ENCODE measurements around the gene SUCO. TPM values are rescaled to one million over a fixed set of nuclear protein-coding genes. Genes with fewer than 3 reads are reported as not detected.

SUCO gene
- total and polyA plus RNA-seq, 2 donors (not counting 3 experiments of a cell fraction or from before 2014, with no cell fraction given): 5.1 to 27.2 TPM

DNA sequence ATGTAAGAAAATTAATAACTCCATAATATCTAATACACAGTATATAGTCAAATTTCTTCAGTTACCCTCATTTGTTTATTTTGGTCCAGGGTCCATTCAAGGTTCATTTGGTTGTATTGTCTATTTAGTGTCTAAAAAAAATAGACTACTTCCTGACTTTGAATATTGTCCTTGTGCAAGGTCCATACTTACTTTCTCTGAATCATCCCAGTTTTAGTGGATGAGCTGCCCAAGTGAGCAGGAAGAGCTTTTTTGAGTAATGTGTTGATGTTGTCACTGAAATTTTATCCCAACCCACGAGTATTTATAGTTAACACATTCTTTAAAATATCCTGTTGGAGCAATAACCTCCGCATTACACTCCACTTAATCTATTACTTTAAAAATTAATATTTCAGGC, 80.3 kb downstream of the SUCO start:
- intact Hi-C loops (cut with micrococcal nuclease): no loop called here
- no peak for DNase-seq (ENCODE audit: low read depth, low spot score)
- Histone ChIP-seq H3K9me1 (replicated peaks; ENCODE audit: control insufficient read depth, extremely low read depth, insufficient read depth, low read length) (no peaks in the 10 kb centered on the region), H3K36me3 (ENCODE audit: control insufficient read depth in 2 of 2, extremely low read depth in 1 of 2, insufficient read depth in 2 of 2, low read length in 2 of 2) (no peaks in the 10 kb centered on the region), H2AFZ (ENCODE audit: low read depth, low read length) (no peak overlapping the region), H3K4me3 (replicated peaks in 1 of 3; ENCODE audit: insufficient read depth in 1 of 3, low read depth in 1 of 3, low read length in 3 of 3) (no peak overlapping the region), H3K27me3 (ENCODE audit: control insufficient read depth in 2 of 2, insufficient read depth in 2 of 2, low read length in 2 of 2) (no peaks in the 10 kb centered on the region), H3K79me2 (ENCODE audit: control insufficient read depth, insufficient read depth, low read length) (no peaks in the 10 kb centered on the region), H3K27ac (ENCODE audit: insufficient read depth, low read depth, low read length) (no peak overlapping the region), H4K20me1 (replicated peaks; ENCODE audit: control insufficient read depth, extremely low read depth, insufficient read depth, low read length) (no peaks in the 10 kb centered on the region), H3K9me3 (replicated peaks; ENCODE audit: control insufficient read depth, insufficient read depth, low read length) (no peaks in the 10 kb centered on the region), H3K9ac (replicated peaks; ENCODE audit: extremely low read depth, insufficient read depth, low read length) (no peak overlapping the region), H3K4me1 (ENCODE audit: control insufficient read depth, extremely low read depth, insufficient read depth, low read length) (peaks cover 5% of the 10 kb centered on the region), H3K4me2 (ENCODE audit: insufficient read depth, low read length) (no peak overlapping the region)
- no peak for TF ChIP-seq POLR2A (IDR thresholded peaks at IDR 0.05; ENCODE audit: low read depth, low read length)
- TF ChIP-seq GATA2 (IDR thresholded peaks at IDR 0.05; ENCODE audit: insufficient read depth, insufficient read length, low read depth, low read length): no peak
- no peak for TF ChIP-seq JUN (IDR thresholded peaks at IDR 0.05; ENCODE audit: borderline replicate concordance, insufficient read depth, insufficient read length, low read depth)
- TF ChIP-seq, protein P1, sequence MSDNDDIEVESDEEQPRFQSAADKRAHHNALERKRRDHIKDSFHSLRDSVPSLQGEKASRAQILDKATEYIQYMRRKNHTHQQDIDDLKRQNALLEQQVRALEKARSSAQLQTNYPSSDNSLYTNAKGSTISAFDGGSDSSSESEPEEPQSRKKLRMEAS (IDR thresholded peaks at IDR 0.05; ENCODE audit: insufficient read depth, insufficient read length): no peak
- no peak for TF ChIP-seq FOS (IDR thresholded peaks at IDR 0.05; ENCODE audit: borderline replicate concordance, insufficient read depth, low read length)
- TF ChIP-seq EZH2 (IDR thresholded peaks at IDR 0.05; ENCODE audit: borderline replicate concordance, low read depth, low read length, severe bottlenecking): no peak
- POLR2A ChIA-PET: no interaction called here
- CTCF ChIA-PET: interaction anchor here (0.8 to 1.3 kb wide), 3 partner anchors 17 to 108 kb away, joined by 3 to 4 read pairs (median 3); no protein-coding TSS in a partner anchor
- dilution Hi-C loops (cut with MboI; ENCODE audit: extremely low pct_ligation_motif_present, low sequenced_read_pairs): no loop called here
- FAIRE-seq: no peak
- no TSS peak for BruUV-seq (replicated peaks)

DNA sequence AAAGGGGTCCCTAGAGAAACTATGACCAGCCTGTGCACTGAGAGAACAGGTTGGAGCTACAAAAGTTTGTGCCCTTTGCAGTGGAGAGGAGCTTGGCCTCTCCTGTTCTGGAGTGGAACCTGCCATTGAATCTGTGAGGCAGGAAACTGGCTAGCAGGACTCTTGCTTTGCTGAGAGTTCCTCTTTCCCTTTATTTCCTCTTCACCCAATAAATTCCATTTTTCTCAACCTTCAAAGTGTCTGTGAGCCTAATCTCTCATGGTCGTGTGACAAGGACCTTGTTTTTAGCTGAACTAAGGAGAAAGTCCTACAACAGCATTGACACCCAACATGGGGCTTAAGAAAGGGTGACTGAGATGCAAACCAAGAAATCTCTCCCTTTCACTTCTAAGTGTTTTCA, 83.2 kb downstream of the SUCO start:
- FAIRE-seq: no peak
- Histone ChIP-seq H3K27me3 (ENCODE audit: control insufficient read depth in 2 of 2, insufficient read depth in 2 of 2, low read length in 2 of 2) (no peaks in the 10 kb centered on the region), H3K9me1 (replicated peaks; ENCODE audit: control insufficient read depth, extremely low read depth, insufficient read depth, low read length) (no peaks in the 10 kb centered on the region), H3K79me2 (ENCODE audit: control insufficient read depth, insufficient read depth, low read length) (no peaks in the 10 kb centered on the region), H3K9ac (replicated peaks; ENCODE audit: extremely low read depth, insufficient read depth, low read length) (no peak overlapping the region), H3K27ac (ENCODE audit: insufficient read depth, low read depth, low read length) (no peak overlapping the region), H3K36me3 (ENCODE audit: control insufficient read depth in 2 of 2, extremely low read depth in 1 of 2, insufficient read depth in 2 of 2, low read length in 2 of 2) (no peaks in the 10 kb centered on the region), H3K4me3 (replicated peaks in 1 of 3; ENCODE audit: insufficient read depth in 1 of 3, low read depth in 1 of 3, low read length in 3 of 3) (no peak overlapping the region), H4K20me1 (replicated peaks; ENCODE audit: control insufficient read depth, extremely low read depth, insufficient read depth, low read length) (no peaks in the 10 kb centered on the region), H2AFZ (ENCODE audit: low read depth, low read length) (no peak overlapping the region), H3K9me3 (replicated peaks; ENCODE audit: control insufficient read depth, insufficient read depth, low read length) (no peaks in the 10 kb centered on the region), H3K4me1 (ENCODE audit: control insufficient read depth, extremely low read depth, insufficient read depth, low read length) (peaks cover 5% of the 10 kb centered on the region), H3K4me2 (ENCODE audit: insufficient read depth, low read length) (no peak overlapping the region)
- DNase-seq (ENCODE audit: low read depth, low spot score): no peak
- intact Hi-C loops (cut with micrococcal nuclease) (no loop called here), dilution Hi-C loops (cut with MboI; ENCODE audit: extremely low pct_ligation_motif_present, low sequenced_read_pairs) (no loop called here)
- BruUV-seq (replicated peaks): no TSS peak
- ChIA-PET CTCF (no interaction called here), POLR2A (no interaction called here)
- TF ChIP-seq, protein P1 (IDR thresholded peaks at IDR 0.05; ENCODE audit: insufficient read depth, insufficient read length): no peak
- TF ChIP-seq, protein P2, sequence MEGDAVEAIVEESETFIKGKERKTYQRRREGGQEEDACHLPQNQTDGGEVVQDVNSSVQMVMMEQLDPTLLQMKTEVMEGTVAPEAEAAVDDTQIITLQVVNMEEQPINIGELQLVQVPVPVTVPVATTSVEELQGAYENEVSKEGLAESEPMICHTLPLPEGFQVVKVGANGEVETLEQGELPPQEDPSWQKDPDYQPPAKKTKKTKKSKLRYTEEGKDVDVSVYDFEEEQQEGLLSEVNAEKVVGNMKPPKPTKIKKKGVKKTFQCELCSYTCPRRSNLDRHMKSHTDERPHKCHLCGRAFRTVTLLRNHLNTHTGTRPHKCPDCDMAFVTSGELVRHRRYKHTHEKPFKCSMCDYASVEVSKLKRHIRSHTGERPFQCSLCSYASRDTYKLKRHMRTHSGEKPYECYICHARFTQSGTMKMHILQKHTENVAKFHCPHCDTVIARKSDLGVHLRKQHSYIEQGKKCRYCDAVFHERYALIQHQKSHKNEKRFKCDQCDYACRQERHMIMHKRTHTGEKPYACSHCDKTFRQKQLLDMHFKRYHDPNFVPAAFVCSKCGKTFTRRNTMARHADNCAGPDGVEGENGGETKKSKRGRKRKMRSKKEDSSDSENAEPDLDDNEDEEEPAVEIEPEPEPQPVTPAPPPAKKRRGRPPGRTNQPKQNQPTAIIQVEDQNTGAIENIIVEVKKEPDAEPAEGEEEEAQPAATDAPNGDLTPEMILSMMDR (IDR thresholded peaks at IDR 0.05; ENCODE audit: extremely low read depth in 1 of 2, insufficient read depth in 1 of 2, low read depth in 1 of 2, low read length in 2 of 2): no peak
- no peak for TF ChIP-seq MYC (IDR thresholded peaks at IDR 0.05; ENCODE audit: low read depth, low read length)
- TF ChIP-seq POLR2A (IDR thresholded peaks at IDR 0.05; ENCODE audit: low read depth, low read length): no peak
- TF ChIP-seq POLR2AphosphoS5 (IDR thresholded peaks at IDR 0.05; ENCODE audit: insufficient read depth, low read depth, low read length): no peak
- no peak for TF ChIP-seq FOS (IDR thresholded peaks at IDR 0.05; ENCODE audit: borderline replicate concordance, insufficient read depth, low read length)
